ENCODE results near the gene SAMD5.

- TF ChIP-seq YY1 (IDR thresholded peaks at IDR 0.05; ENCODE audit: insufficient read depth, insufficient read length) (no peak), ZNF274 (IDR thresholded peaks at IDR 0.05; ENCODE audit: low read depth, low read length) (no peak), SUZ12 (IDR thresholded peaks at IDR 0.05; ENCODE audit: extremely low read depth, insufficient read depth, insufficient read length) (no peak)
Observed at GRCh38 chr6:147570681-147571080, 62.2 kb downstream of the SAMD5 start.
